Measurements from ENCODE around the gene SLC25A31. TPM values are rescaled to one million over a fixed set of nuclear protein-coding genes. Genes with fewer than 3 reads are reported as not detected.

Gene SLC25A31
- not detected in 2 replicates for total RNA-seq

DNA sequence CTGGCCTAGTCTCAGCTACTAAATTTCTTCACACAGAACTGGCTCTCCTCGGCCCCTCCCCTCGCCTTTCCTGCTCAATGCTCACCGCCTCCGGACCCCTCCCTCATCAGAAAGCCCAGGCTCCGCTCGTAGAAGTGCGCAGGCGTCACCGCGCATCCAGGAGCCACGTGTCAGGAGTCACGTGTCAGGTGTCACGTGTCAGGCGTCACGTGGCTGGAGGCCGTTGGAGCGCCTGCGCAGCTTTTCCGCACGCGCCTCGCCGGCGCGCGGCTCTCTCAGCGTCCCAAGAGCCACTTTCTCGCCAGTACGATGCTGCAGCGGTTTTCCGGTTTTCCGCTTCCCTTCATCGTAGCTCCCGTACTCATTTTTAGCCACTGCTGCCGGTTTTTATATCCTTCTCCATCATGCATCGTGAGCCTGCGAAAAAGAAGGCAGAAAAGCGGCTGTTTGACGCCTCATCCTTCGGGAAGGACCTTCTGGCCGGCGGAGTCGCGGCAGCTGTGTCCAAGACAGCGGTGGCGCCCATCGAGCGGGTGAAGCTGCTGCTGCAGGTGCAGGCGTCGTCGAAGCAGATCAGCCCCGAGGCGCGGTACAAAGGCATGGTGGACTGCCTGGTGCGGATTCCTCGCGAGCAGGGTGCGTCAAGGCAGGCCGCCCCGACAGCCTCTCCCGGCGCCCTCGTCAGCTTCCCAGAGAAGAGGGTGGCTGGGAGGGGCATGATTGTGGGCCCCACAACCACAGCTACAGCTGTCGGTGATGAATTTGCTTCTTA, at the start of gene SLC25A31:
TSS of gene SLC25A31 (plus strand) at position 259 of the 772 bp plus-strand sequence. CDS start at position 405, 146 bp downstream.

DNA sequence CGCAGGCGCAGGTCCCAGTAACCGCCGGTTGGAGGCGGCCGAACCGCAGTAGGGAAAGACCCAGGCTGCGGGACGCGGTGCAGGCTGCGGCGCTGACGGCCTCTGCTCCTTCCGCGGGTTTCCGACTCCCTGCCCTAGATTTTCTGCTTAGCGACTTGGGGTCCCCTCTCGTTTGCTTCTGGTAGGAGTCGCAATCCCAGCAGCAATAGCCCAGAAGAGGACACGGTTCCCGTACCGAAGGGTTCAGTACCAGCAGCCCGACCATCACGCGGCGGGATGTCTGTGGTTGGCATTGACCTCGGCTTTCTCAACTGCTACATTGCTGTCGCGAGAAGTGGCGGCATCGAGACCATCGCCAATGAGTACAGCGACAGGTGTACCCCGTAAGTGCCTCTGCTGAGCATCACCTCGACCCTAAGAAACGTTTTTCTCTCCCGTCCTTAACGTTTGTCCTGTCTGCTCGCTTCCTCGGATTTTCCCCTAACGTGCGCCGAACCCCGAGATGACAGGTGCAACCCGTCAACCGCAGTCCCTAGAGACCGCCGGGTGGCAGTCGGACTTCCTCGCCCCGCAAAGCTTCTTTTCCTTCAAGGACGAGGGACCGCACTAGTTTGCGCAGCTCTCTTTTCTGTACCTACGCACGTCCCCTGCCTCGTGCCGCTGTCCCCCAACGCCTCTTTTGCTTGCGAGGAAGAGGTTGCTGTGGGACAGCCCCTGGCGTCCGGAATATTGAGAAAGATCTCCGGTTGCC, 52.2 kb downstream of the SLC25A31 start, which contains the start of gene HSPA4L:
TSS of gene HSPA4L (plus strand) at position 48 of the 751 bp plus-strand sequence. CDS start at position 277, 229 bp downstream.

Other genes with a start within 250 kb of the SLC25A31 start
- 2.6 and 7.3 TPM in 2 replicates for gene INTU, start 97.4 kb upstream of the SLC25A31 start, total RNA-seq
- 1.8 and 3.7 TPM in 2 replicates for gene HSPA4L, start 51.9 kb downstream of the SLC25A31 start, total RNA-seq
- gene PLK4, start 150.5 kb downstream of the SLC25A31 start, total RNA-seq: 0.66 and 26.9 TPM in 2 replicates
- gene MFSD8, start 234.8 kb downstream of the SLC25A31 start, total RNA-seq: 18.8 and 28.2 TPM in 2 replicates
- gene ABHD18, start 235.0 kb downstream of the SLC25A31 start, total RNA-seq: 4.6 and 5.0 TPM in 2 replicates